Epithelial cell of prostate (primary cell): ENCODE data around the gene FCRLB.
"Not testable (repeated sequence)": the region's sequence is repeated elsewhere in the genome, so short reads cannot be mapped to it uniquely, and the experiment has no call there.

Experiments used
- DNase-seq: peaks from one replicate; pipeline ENCODE4 v3.0.0-alpha.2; 2011; ENCODE audit warnings: low read depth, low spot score
- H3K27ac ChIP-seq: fragments of 450-650 bp; 2 replicates; pipeline ENCODE4 v1.5.1; 2017; ENCODE audit warnings: mild to moderate bottlenecking

FCRLB gene

GRCh38 chr1:161737625-161738024, 16.3 kb downstream of the FCRLB start:
- H3K27ac ChIP-seq: no peak overlapping the region
- no peak for DNase-seq

GRCh38 chr1:161738627-161739287, 17.4 kb downstream of the FCRLB start:
- DNase-seq: no peak
- no peak overlapping the region for H3K27ac ChIP-seq

GRCh38 chr1:161739865-161740566, 18.7 kb downstream of the FCRLB start:
- DNase-seq: no peak
- no peak overlapping the region for H3K27ac ChIP-seq

- DNase-seq: no peak
- no peak overlapping the region for H3K27ac ChIP-seq
Measured at GRCh38 chr1:161740921-161741320, 19.6 kb downstream of the FCRLB start.

GRCh38 chr1:161743231-161743630, 21.9 kb downstream of the FCRLB start:
- no peak for DNase-seq
- peak overlapping the region; percentile 40 for H3K27ac ChIP-seq

GRCh38 chr1:161747801-161748200, 26.5 kb downstream of the FCRLB start:
- H3K27ac ChIP-seq: no peak overlapping the region
- no peak for DNase-seq

GRCh38 chr1:161749509-161750407, 28.4 kb downstream of the FCRLB start, which contains the start of gene DUSP12:
Gene DUSP12 (plus strand): TSS chr1:161749786. CDS start chr1:161749802, 16 bp downstream.
- peak within 1 kb of the TSS; percentile 87 for H3K27ac ChIP-seq
- DNase-seq: peak; percentile 81

- no peak for DNase-seq
- no peak overlapping the region for H3K27ac ChIP-seq
Measured at GRCh38 chr1:161763522-161764098, 42.3 kb downstream of the FCRLB start.

GRCh38 chr1:161766102-161766981, 45.0 kb downstream of the FCRLB start, which contains the start of gene ATF6:
Gene ATF6 (plus strand): TSS chr1:161766320. CDS start chr1:161766361, 41 bp downstream.
- peak; percentile 74 for DNase-seq
- H3K27ac ChIP-seq: peak within 1 kb of the TSS; percentile 85

GRCh38 chr1:161768461-161768860, 47.1 kb downstream of the FCRLB start:
- H3K27ac ChIP-seq: peak overlapping the region; percentile 33
- no peak for DNase-seq

GRCh38 chr1:161768986-161769672, 47.8 kb downstream of the FCRLB start:
- H3K27ac ChIP-seq: peak overlapping the region; percentile 33
- DNase-seq: no peak

- H3K27ac ChIP-seq: peak overlapping the region; percentile 33
- not testable (repeated sequence) for DNase-seq
Measured at GRCh38 chr1:161769673-161770045, 48.3 kb downstream of the FCRLB start.

GRCh38 chr1:161770250-161770649, 48.9 kb downstream of the FCRLB start:
- H3K27ac ChIP-seq: no peak overlapping the region
- no peak for DNase-seq

- DNase-seq: no peak
- H3K27ac ChIP-seq: no peak overlapping the region
Measured at GRCh38 chr1:161771161-161771560, 49.8 kb downstream of the FCRLB start.

GRCh38 chr1:161771973-161772372, 50.6 kb downstream of the FCRLB start:
- no peak overlapping the region for H3K27ac ChIP-seq
- no peak for DNase-seq

- no peak for DNase-seq
- H3K27ac ChIP-seq: no peak overlapping the region
Measured at GRCh38 chr1:161772397-161772796, 51.1 kb downstream of the FCRLB start.

- no peak overlapping the region for H3K27ac ChIP-seq
- no peak for DNase-seq
Measured at GRCh38 chr1:161773791-161774190, 52.4 kb downstream of the FCRLB start.

GRCh38 chr1:161777261-161777660, 55.9 kb downstream of the FCRLB start:
- no peak for DNase-seq
- H3K27ac ChIP-seq: no peak overlapping the region
